SH-SY5Y (cell line): ENCODE measurements around the gene RLIM.

Source experiments
- GATA2 ChIP-seq: IDR thresholded peaks from 2 replicates; pipeline ENCODE4 v1.6.1; 2011; ENCODE audit warnings: mild to moderate bottlenecking, low read depth, low read length
- GATA3 ChIP-seq: IDR thresholded peaks from 2 replicates; pipeline ENCODE4 v1.6.1; 2011; ENCODE audit warnings: low read depth, mild to moderate bottlenecking, low read length, moderate library complexity

GRCh38 chrX:74602142-74602541 lies 12.3 kb downstream of the RLIM start:
- no peak for TF ChIP-seq GATA2
- TF ChIP-seq GATA3, result no peak
